ENCODE results near the gene SUGP1.
A peak's percentile ranks its signal among the peaks of the same experiment; 100 is the strongest.

SUGP1 gene

GRCh38 chr19:19320361-19321140, at the start of gene SUGP1, which contains the start of gene MAU2:
SUGP1 (minus strand) TSS chr19:19320509; CDS start chr19:19320496, 13 bp downstream.
MAU2 (plus strand) TSS chr19:19320829; CDS start chr19:19320860, 31 bp downstream.
- H3K4me3 ChIP-seq (ENCODE audit: low read depth, low read length): peak within 1 kb of the TSS; percentile 97
- TF ChIP-seq, protein P1, sequence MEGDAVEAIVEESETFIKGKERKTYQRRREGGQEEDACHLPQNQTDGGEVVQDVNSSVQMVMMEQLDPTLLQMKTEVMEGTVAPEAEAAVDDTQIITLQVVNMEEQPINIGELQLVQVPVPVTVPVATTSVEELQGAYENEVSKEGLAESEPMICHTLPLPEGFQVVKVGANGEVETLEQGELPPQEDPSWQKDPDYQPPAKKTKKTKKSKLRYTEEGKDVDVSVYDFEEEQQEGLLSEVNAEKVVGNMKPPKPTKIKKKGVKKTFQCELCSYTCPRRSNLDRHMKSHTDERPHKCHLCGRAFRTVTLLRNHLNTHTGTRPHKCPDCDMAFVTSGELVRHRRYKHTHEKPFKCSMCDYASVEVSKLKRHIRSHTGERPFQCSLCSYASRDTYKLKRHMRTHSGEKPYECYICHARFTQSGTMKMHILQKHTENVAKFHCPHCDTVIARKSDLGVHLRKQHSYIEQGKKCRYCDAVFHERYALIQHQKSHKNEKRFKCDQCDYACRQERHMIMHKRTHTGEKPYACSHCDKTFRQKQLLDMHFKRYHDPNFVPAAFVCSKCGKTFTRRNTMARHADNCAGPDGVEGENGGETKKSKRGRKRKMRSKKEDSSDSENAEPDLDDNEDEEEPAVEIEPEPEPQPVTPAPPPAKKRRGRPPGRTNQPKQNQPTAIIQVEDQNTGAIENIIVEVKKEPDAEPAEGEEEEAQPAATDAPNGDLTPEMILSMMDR (conservative IDR thresholded peaks at IDR 0.05; ENCODE audit: low read depth, low read length): peak; percentile 36
- peak; percentile 95 for DNase-seq (ENCODE audit: low read depth)

- no peak overlapping the region for H3K4me3 ChIP-seq (ENCODE audit: low read depth, low read length)
- TF ChIP-seq, protein P1 (conservative IDR thresholded peaks at IDR 0.05; ENCODE audit: low read depth, low read length): no peak
- DNase-seq (ENCODE audit: low read depth): no peak
Observed at GRCh38 chr19:19368087-19368486, 47.8 kb upstream of the SUGP1 start.

DNA sequence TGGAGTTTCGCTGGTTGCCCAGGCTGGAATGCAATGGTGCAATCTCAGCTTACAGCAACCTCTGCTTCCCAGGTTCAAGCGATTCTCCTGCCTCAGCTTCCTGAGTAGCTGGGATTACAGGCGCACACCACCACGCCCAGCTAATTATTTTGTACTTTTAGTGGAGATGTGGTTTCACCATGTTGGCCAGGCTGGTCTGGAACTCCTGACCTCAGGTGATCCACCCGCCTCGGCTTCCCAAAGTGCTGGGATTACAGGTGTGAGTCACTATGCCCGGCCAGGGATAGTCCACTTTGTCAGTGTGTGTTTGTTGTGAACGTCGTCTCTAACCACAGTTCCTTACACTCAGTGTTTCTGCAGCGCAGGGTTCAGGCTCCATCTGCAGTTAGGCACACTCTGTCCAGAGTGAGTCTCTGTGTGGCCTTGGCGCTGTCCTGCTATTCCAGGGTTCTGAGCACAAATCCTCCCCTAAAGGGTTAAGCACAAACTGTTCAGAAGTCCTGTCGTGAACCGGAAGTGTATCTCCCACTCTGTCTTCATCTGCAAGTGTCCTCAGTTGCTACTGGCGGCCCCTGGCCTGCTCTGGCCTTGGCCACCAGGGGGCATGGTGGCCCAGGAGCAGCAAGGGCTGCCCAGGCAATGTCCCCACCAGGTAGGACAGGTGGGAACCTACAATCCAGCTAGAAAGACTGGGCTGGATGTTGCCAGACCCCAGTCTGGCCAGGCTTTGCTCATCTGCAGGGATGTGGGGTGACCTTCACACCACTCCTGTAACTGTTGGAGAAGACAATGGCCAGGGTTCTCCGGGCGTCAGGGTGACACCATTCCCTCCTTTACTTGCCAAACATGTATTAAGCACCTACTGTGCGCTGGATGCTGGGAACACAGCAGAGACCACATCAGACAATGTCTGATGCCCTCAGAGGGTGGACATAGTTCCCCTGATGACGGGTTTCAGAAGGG, 46.4 kb upstream of the SUGP1 start:
- no peak overlapping the region for H3K4me3 ChIP-seq (ENCODE audit: low read depth, low read length)
- DNase-seq (ENCODE audit: low read depth): peak; percentile 86
- TF ChIP-seq, protein P1 (conservative IDR thresholded peaks at IDR 0.05; ENCODE audit: low read depth, low read length): peak; percentile 95

DNA sequence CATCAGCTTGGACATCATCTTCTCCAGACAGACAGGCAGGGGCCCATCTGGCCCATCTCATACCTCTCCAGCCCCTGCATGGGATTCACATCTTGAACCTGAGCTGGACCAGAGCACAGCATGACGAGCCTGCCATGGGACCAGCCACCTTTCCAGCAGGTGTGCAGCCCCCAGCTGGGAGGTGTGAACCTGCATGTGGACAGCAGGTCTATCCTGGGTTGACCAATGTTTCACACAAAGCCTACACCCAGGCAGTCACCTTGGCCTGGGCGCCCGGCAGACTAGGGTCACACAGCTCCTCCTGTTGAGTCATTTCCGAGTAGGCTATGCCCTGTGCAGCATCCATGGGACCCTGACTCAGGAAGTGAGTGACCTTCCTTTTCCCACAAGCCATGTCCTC, 41.8 kb upstream of the SUGP1 start:
- no peak for DNase-seq (ENCODE audit: low read depth)
- no peak overlapping the region for H3K4me3 ChIP-seq (ENCODE audit: low read depth, low read length)
- TF ChIP-seq, protein P1 (conservative IDR thresholded peaks at IDR 0.05; ENCODE audit: low read depth, low read length): no peak

DNA sequence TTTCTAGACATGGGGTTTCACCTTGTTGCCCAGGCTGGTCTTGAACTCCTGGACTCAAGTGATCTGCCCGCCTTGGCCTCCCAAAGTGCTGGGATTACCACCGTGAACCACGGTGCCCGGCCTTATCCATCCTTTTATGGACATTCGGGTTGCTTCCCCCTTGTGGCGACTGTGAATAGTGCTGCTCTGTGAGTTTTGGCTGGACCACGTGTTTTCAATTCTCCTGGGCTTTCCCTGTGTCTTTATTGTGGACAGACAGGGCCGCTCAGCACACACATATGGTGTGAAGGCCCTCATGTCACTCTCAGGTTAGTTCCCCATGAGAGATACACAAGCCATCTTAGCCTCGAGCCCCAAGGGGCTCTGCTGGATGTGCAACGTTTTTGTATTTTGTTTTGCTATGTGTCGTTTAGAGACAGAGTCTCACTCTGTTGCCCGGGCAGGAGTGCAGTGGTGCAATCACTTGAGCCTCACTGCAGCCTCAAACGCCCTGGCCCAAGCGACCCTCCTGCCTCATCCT, 40.8 kb upstream of the SUGP1 start:
- peak; percentile 91 for DNase-seq (ENCODE audit: low read depth)
- TF ChIP-seq, protein P1 (conservative IDR thresholded peaks at IDR 0.05; ENCODE audit: low read depth, low read length): peak; percentile 85
- no peak overlapping the region for H3K4me3 ChIP-seq (ENCODE audit: low read depth, low read length)

- TF ChIP-seq, protein P1 (conservative IDR thresholded peaks at IDR 0.05; ENCODE audit: low read depth, low read length): no peak
- no peak for DNase-seq (ENCODE audit: low read depth)
- no peak overlapping the region for H3K4me3 ChIP-seq (ENCODE audit: low read depth, low read length)
Observed at GRCh38 chr19:19356901-19357566, 36.7 kb upstream of the SUGP1 start.

All from choroid plexus epithelial cell (primary cell).